Chondrocyte (in vitro differentiated cells): ENCODE results near the gene PRICKLE2. TPM values are rescaled to one million over a fixed set of nuclear protein-coding genes. Genes with fewer than 3 reads are reported as not detected.

Experiments used
- DNase-seq: peaks from one replicate; pipeline ENCODE4 v3.0.0; 2021; ENCODE audit warnings: mixed read lengths, low spot score
- H3K27ac Mint-ChIP-seq: one replicate; pipeline ENCODE4 v1.8.0; 2021; ENCODE audit warnings: mild to moderate bottlenecking, moderate library complexity, mixed read lengths; ENCODE audit not compliant: unreplicated experiment
- H3K27me3 Mint-ChIP-seq: 2 replicates; pipeline ENCODE4 v1.8.0; 2021; ENCODE audit warnings: low read depth, mixed read lengths
- H3K36me3 Mint-ChIP-seq: 2 replicates; pipeline ENCODE4 v1.8.0; 2021; ENCODE audit warnings: low read depth, mixed read lengths
- H3K4me1 Mint-ChIP-seq: 2 replicates; pipeline ENCODE4 v1.8.0; 2021; ENCODE audit warnings: low read depth, mild to moderate bottlenecking, mixed read lengths
- H3K4me3 Mint-ChIP-seq: one replicate; pipeline ENCODE4 v1.8.0; 2021; ENCODE audit warnings: mild to moderate bottlenecking, moderate library complexity, mixed read lengths; ENCODE audit not compliant: unreplicated experiment
- H3K9me3 Mint-ChIP-seq: 2 replicates; pipeline ENCODE4 v1.8.0; 2021; ENCODE audit warnings: low read depth, mixed read lengths
- CTCF ChIP-seq: fragments of 200-600 bp; sonication (generic); IDR thresholded peaks from 2 replicates; pipeline ENCODE4 v1.5.0; 2021; ENCODE audit warnings: antibody characterized with exemption, mild to moderate bottlenecking, moderate library complexity
- total RNA-seq: library from RNA; stranded (reverse); gene quantifications from 3 replicates; pipeline ENCODE4 v1.2.1, GENCODE V29; 2021

PRICKLE2 gene
- total RNA-seq, 1 donor from 2014 or later, result 48.2 TPM

- TF ChIP-seq CTCF, result no peak
- H3K9me3 Mint-ChIP-seq, result no peaks in the 10 kb centered on the region
- H3K36me3 Mint-ChIP-seq, result no peaks in the 10 kb centered on the region
- no peak for DNase-seq
- H3K27ac Mint-ChIP-seq, result peak overlapping the region; percentile 96
- peak overlapping the region; percentile 73 for H3K4me3 Mint-ChIP-seq
- H3K27me3 Mint-ChIP-seq, result no peaks in the 10 kb centered on the region
- peaks cover 82% of the 10 kb centered on the region for H3K4me1 Mint-ChIP-seq
Measured at GRCh38 chr3:64225695-64226499, 631 bp upstream of the PRICKLE2 start.

- H3K4me1 Mint-ChIP-seq, result peaks cover 86% of the 10 kb centered on the region
- no peak for DNase-seq
- no peaks in the 10 kb centered on the region for H3K27me3 Mint-ChIP-seq
- peak overlapping the region; percentile 96 for H3K27ac Mint-ChIP-seq
- no peaks in the 10 kb centered on the region for H3K9me3 Mint-ChIP-seq
- no peaks in the 10 kb centered on the region for H3K36me3 Mint-ChIP-seq
- TF ChIP-seq CTCF, result peak; percentile 57
- peak overlapping the region; percentile 73 for H3K4me3 Mint-ChIP-seq
Measured at GRCh38 chr3:64223791-64224745, 1.2 kb downstream of the PRICKLE2 start.

DNA sequence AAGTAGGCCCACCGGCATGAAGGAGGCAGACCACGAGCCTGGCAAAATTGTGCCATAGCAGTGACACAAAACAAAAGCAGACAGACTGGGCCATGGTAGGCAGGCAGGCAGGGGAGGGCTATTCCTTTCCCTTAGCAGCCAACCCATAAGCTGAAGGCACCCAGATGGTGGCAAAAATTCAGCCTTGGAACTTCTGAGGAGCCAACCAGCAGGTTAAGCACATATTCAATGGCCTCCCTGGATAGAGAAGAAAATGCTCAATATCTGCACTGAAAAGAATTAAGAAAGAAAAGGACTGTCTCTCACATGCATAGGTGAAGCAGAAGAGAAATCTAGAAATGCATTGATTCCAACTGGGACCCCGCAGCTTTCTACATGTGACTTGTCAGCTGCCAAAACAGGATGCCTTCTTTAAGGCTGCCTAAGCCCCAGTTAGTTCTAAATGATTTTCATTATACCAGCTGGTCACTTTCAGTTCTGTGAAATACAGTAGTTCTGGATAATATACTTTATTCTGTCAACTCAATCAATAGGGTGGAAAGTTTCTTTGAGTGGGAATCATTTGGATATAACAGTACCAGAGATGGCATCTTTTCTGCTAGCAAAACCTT lies 2.7 kb downstream of the PRICKLE2 start:
- H3K9me3 Mint-ChIP-seq, result no peaks in the 10 kb centered on the region
- no peak for DNase-seq
- H3K4me3 Mint-ChIP-seq, result no peak overlapping the region
- H3K27me3 Mint-ChIP-seq, result no peaks in the 10 kb centered on the region
- H3K27ac Mint-ChIP-seq, result peak overlapping the region; percentile 5
- no peaks in the 10 kb centered on the region for H3K36me3 Mint-ChIP-seq
- no peak for TF ChIP-seq CTCF
- H3K4me1 Mint-ChIP-seq, result peaks cover 88% of the 10 kb centered on the region

- no peak for DNase-seq
- no peaks in the 10 kb centered on the region for H3K36me3 Mint-ChIP-seq
- no peak overlapping the region for H3K4me3 Mint-ChIP-seq
- H3K27me3 Mint-ChIP-seq, result no peaks in the 10 kb centered on the region
- no peaks in the 10 kb centered on the region for H3K9me3 Mint-ChIP-seq
- peak; percentile 50 for TF ChIP-seq CTCF
- H3K4me1 Mint-ChIP-seq, result peaks cover 88% of the 10 kb centered on the region
- H3K27ac Mint-ChIP-seq, result peak overlapping the region; percentile 89
Measured at GRCh38 chr3:64221571-64222257, 3.6 kb downstream of the PRICKLE2 start.
